ENCODE results near the gene DMXL1.

The DMXL1 gene

GRCh38 chr5:119291056-119291455 is 220.2 kb downstream of the DMXL1 start:
- DNase-seq: no peak

- no peak for DNase-seq
Measured at GRCh38 chr5:119291877-119292276, 221.0 kb downstream of the DMXL1 start.

- no peak for DNase-seq
Measured at GRCh38 chr5:119292701-119293515, 222.0 kb downstream of the DMXL1 start.

- no peak for DNase-seq
Measured at GRCh38 chr5:119293516-119293829, 222.6 kb downstream of the DMXL1 start.
